SK-N-SH (cell line): Measurements from ENCODE around the gene CARD19. TPM values are rescaled to one million over a fixed set of nuclear protein-coding genes. Genes with fewer than 3 reads are reported as not detected.

Experiments used
- CTCF ChIA-PET: fragments of 300-600, 350-600 bp; formaldehyde crosslinking; extraction: SDS; loops from one replicate; lab custom pipeline; 2021; lab: Yijun Ruan, JAX
- POLR2A ChIA-PET: fragments of 350-600 bp; sonication (Branson Sonifier 250); formaldehyde crosslinking; extraction: SDS; loops from one replicate; lab custom pipeline; 2020; ENCODE audit warnings: antibody characterized with exemption, inconsistent platforms; lab: Yijun Ruan, JAX
- DNase-seq: peaks from one replicate; pipeline ENCODE4 v3.0.0; 2012
- H2AFZ ChIP-seq: fragments of 200-600 bp; sonication (generic); 2 replicates; pipeline ENCODE4 v1.8.1; 2016; ENCODE audit warnings: antibody characterized with exemption, mild to moderate bottlenecking, low read depth
- H3F3A ChIP-seq: fragments of 200-600 bp; sonication (generic); replicated peaks from 2 replicates; pipeline ENCODE3; 2016; ENCODE audit warnings: antibody characterized with exemption, mild to moderate bottlenecking; ENCODE audit not compliant: insufficient read depth
- H3K27ac ChIP-seq, 2 experiments: fragments of 200-500 bp in 1 of 2; fragments of 200-600 bp in 1 of 2; sonication (Bioruptor generic) in 1 of 2; sonication (generic), shearing (Covaris generic) in 1 of 2; 2 replicates each; pipeline versions ENCODE4 v1.5.1 to v1.6.1; 2014 to 2016; ENCODE audit warnings: low read depth in 2 of 2, inconsistent platforms in 1 of 2, low read length in 1 of 2, mild to moderate bottlenecking in 1 of 2, mixed read lengths in 1 of 2
- H3K27me3 ChIP-seq: fragments of 200-600 bp; sonication (generic), shearing (Covaris generic); 2 replicates; pipeline ENCODE4 v1.6.1; 2016; ENCODE audit warnings: mixed run types; ENCODE audit not compliant: insufficient read depth
- H3K36me3 ChIP-seq, 2 experiments: fragments of 200-500 bp in 1 of 2; fragments of 200-600 bp in 1 of 2; sonication (Bioruptor generic) in 1 of 2; sonication (generic) in 1 of 2; replicated peaks in 1 of 2; 2 replicates each; pipeline versions ENCODE3 to v1.5.1; 2014 to 2016; ENCODE audit warnings: low read length in 1 of 2, mild to moderate bottlenecking in 1 of 2; ENCODE audit not compliant: insufficient read depth in 2 of 2, control insufficient read depth in 1 of 2
- H3K4me1 ChIP-seq, 2 experiments: fragments of 200-500 bp in 1 of 2; fragments of 200-600 bp in 1 of 2; sonication (Bioruptor generic) in 1 of 2; sonication (generic), shearing (Covaris generic) in 1 of 2; 2 replicates each; pipeline versions ENCODE4 v1.5.1 to v1.6.1; 2014 to 2016; ENCODE audit warnings: low read depth in 1 of 2, low read length in 1 of 2, mixed run types in 1 of 2; ENCODE audit not compliant: insufficient read depth in 2 of 2, control insufficient read depth in 1 of 2
- H3K4me2 ChIP-seq: fragments of 200-600 bp; sonication (generic), shearing (Covaris generic); 2 replicates; pipeline ENCODE4 v1.6.1; 2017; ENCODE audit warnings: mixed run types
- H3K4me3 ChIP-seq, 2 experiments: fragments of 200-500 bp in 1 of 2; fragments of 200-600 bp in 1 of 2; sonication (Bioruptor generic) in 1 of 2; sonication (generic), shearing (Covaris generic) in 1 of 2; 2 replicates each; pipeline versions ENCODE4 v1.5.1 to v1.8.1; 2014 to 2016; ENCODE audit warnings: low read depth in 2 of 2, inconsistent platforms in 1 of 2, low read length in 1 of 2, mild to moderate bottlenecking in 1 of 2, mixed read lengths in 1 of 2, moderate library complexity in 1 of 2
- H3K79me2 ChIP-seq: fragments of 200-600 bp; sonication (generic); 2 replicates; pipeline ENCODE4 v1.8.1; 2017; ENCODE audit warnings: mild to moderate bottlenecking; ENCODE audit not compliant: insufficient read depth
- H3K9ac ChIP-seq: fragments of 200-600 bp; sonication (generic); 2 replicates; pipeline ENCODE4 v1.6.1; 2017; ENCODE audit warnings: mixed run types
- H3K9me2 ChIP-seq: fragments of 200-600 bp; sonication (generic); 2 replicates; pipeline ENCODE4 v1.6.1; 2017; ENCODE audit warnings: mixed run types
- H3K9me3 ChIP-seq: fragments of 200-600 bp; sonication (generic); 2 replicates; pipeline ENCODE4 v1.6.1; 2017; ENCODE audit warnings: mixed run types, mild to moderate bottlenecking, moderate library complexity
- H4K20me1 ChIP-seq: fragments of 200-600 bp; sonication (generic); 2 replicates; pipeline ENCODE4 v1.6.1; 2017; ENCODE audit warnings: mild to moderate bottlenecking, mixed run types; ENCODE audit not compliant: insufficient read depth
- CTCF ChIP-seq: fragments of 200-600 bp; sonication (generic); IDR thresholded peaks from 2 replicates; pipeline ENCODE4 v1.6.1; 2017; ENCODE audit warnings: antibody characterized with exemption, mild to moderate bottlenecking, moderate library complexity
- FOXJ3 ChIP-seq: sonication (generic); formaldehyde crosslinking; IDR thresholded peaks from 2 replicates; pipeline ENCODE4 v1.5.1; 2020; ENCODE audit warnings: mild to moderate bottlenecking, missing genetic modification reagents
- GABPA ChIP-seq: IDR thresholded peaks from 2 replicates; pipeline ENCODE4 v1.4.0; 2012; ENCODE audit warnings: low read depth, mild to moderate bottlenecking
- GATA2 ChIP-seq: sonication (generic); formaldehyde crosslinking; IDR thresholded peaks from 2 replicates; pipeline ENCODE4 v1.5.0; 2020; ENCODE audit warnings: mild to moderate bottlenecking, missing genetic modification reagents
- MXI1 ChIP-seq: IDR thresholded peaks from 2 replicates; pipeline ENCODE4 v1.6.1; 2012; ENCODE audit warnings: mild to moderate bottlenecking, low read depth, low read length, improper control_type of control experiment
- NFIC ChIP-seq: IDR thresholded peaks from 2 replicates; pipeline ENCODE4 v1.4.0; 2012; ENCODE audit warnings: borderline replicate concordance
- PBX3 ChIP-seq: IDR thresholded peaks from 2 replicates; pipeline ENCODE4; 2012
- POLR2AphosphoS5 ChIP-seq: IDR thresholded peaks from 2 replicates; pipeline ENCODE4 v1.6.1; 2012; ENCODE audit warnings: low read depth, low read length
- RAD21 ChIP-seq: IDR thresholded peaks from 2 replicates; pipeline ENCODE4 v1.6.1; 2012; ENCODE audit warnings: mild to moderate bottlenecking, low read length
- RXRA ChIP-seq: IDR thresholded peaks from 2 replicates; pipeline ENCODE4 v1.4.0; 2012; ENCODE audit warnings: low read depth, mild to moderate bottlenecking, borderline replicate concordance
- SIN3A ChIP-seq: IDR thresholded peaks from 2 replicates; pipeline ENCODE4 v1.6.1; 2012; ENCODE audit warnings: low read depth, mild to moderate bottlenecking, low read length, moderate library complexity, borderline replicate concordance
- SMC3 ChIP-seq: IDR thresholded peaks from 2 replicates; pipeline ENCODE4 v1.6.1; 2012; ENCODE audit warnings: low read depth, low read length, improper control_type of control experiment
- TAF1 ChIP-seq: IDR thresholded peaks from 2 replicates; pipeline ENCODE4 v1.6.1; 2012; ENCODE audit warnings: low read depth, mild to moderate bottlenecking, low read length, moderate library complexity, borderline replicate concordance
- TCF12 ChIP-seq: IDR thresholded peaks from 2 replicates; pipeline ENCODE4 v1.4.0; 2012
- WGBS: methylation state at CpG from one replicate; pipeline ENCODE4 v1.1.6; 2017; ENCODE audit warnings: low lambda C conversion rate; 5-methylcytosine and 5-hydroxymethylcytosine counted together
- polyA plus RNA-seq, 3 experiments: library from polyadenylated mRNA; depleted of rRNA; stranded (reverse); fragments of >200 nt; gene quantifications; 2 replicates each; pipeline ENCODE4 v1.2.3, GENCODE V29; 2012
- TF ChIP-seq, protein P1 (sequence below): IDR thresholded peaks from 2 replicates; pipeline ENCODE4 v1.4.0; 2012; ENCODE audit warnings: low read depth, borderline replicate concordance
- TF ChIP-seq, protein P2 (sequence below): IDR thresholded peaks from 2 replicates; pipeline ENCODE4 v1.4.0; 2012; ENCODE audit warnings: low read depth, borderline replicate concordance

CARD19 gene
- polyA plus RNA-seq, 1 of the 3 experiments (the other 2 are of a cell fraction): 165 TPM

GRCh38 chr9:93054758-93055704 lies 41.0 kb upstream of the CARD19 start:
- Histone ChIP-seq H3K4me3 (no peak overlapping the region), H3K9me2 (no peaks in the 10 kb centered on the region), H4K20me1 (no peaks in the 10 kb centered on the region), H2AFZ (no peak overlapping the region)
- TF ChIP-seq NFIC: no peak
- TF ChIP-seq POLR2AphosphoS5: no peak
- no peak for TF ChIP-seq GABPA
- TF ChIP-seq TCF12: no peak
- TF ChIP-seq FOXJ3 (CRISPR knock-in tag): no peak
- TF ChIP-seq CTCF: no peak
- TF ChIP-seq SIN3A: no peak
- TF ChIP-seq RAD21: no peak
- TF ChIP-seq SMC3: no peak
- TF ChIP-seq PBX3: no peak
- no peak for TF ChIP-seq RXRA
- TF ChIP-seq, all 33 proteins: peak for 0
- peaks cover 0 to 13% of the 10 kb centered on the region in 2 experiments; a peak in 1 of 4 replicates for H3K4me1 ChIP-seq
- no peaks in the 10 kb centered on the region for H3F3A ChIP-seq
- WGBS: 73% methylated on average over 6 of the region's 11 CpGs
- H3K27ac ChIP-seq: no peak overlapping the region
- H3K9ac ChIP-seq: no peak overlapping the region
- no peaks in the 10 kb centered on the region for H3K79me2 ChIP-seq
- ChIA-PET CTCF (interaction anchor here (0.8 to 1.1 kb wide), 2 partner anchors 52 to 958 kb away, joined by 3 read pairs; no protein-coding TSS in a partner anchor), POLR2A (no interaction called here)
- H3K36me3 ChIP-seq: no peaks in the 10 kb centered on the region
- H3K9me3 ChIP-seq: no peaks in the 10 kb centered on the region
- H3K4me2 ChIP-seq: no peak overlapping the region
- H3K27me3 ChIP-seq: no peaks in the 10 kb centered on the region
- no peak for DNase-seq

GRCh38 chr9:93057042-93057702 lies 38.8 kb upstream of the CARD19 start:
- Histone ChIP-seq H3K9me2 (no peaks in the 10 kb centered on the region), H3K9me3 (no peaks in the 10 kb centered on the region), H3K9ac (no peak overlapping the region), H2AFZ (no peak overlapping the region), H3F3A (no peaks in the 10 kb centered on the region), H3K27ac (no peak overlapping the region), H3K79me2 (no peaks in the 10 kb centered on the region), H3K4me2 (no peak overlapping the region), H3K4me1 (peaks cover 0 to 13% of the 10 kb centered on the region in 2 experiments; a peak in 1 of 4 replicates), H3K36me3 (no peaks in the 10 kb centered on the region), H4K20me1 (no peaks in the 10 kb centered on the region), H3K4me3 (no peak overlapping the region), H3K27me3 (no peaks in the 10 kb centered on the region)
- WGBS: 92% methylated on average over 7 of the region's 8 CpGs
- POLR2A ChIA-PET: no interaction called here
- CTCF ChIA-PET: no interaction called here
- DNase-seq: no peak
- TF ChIP-seq, protein P1, sequence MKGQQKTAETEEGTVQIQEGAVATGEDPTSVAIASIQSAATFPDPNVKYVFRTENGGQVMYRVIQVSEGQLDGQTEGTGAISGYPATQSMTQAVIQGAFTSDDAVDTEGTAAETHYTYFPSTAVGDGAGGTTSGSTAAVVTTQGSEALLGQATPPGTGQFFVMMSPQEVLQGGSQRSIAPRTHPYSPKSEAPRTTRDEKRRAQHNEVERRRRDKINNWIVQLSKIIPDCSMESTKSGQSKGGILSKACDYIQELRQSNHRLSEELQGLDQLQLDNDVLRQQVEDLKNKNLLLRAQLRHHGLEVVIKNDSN: no peak
- TF ChIP-seq FOXJ3 (CRISPR knock-in tag) (no peak), MXI1 (no peak), TAF1 (no peak), GATA2 (CRISPR knock-in tag) (no peak)
- TF ChIP-seq, protein P2, sequence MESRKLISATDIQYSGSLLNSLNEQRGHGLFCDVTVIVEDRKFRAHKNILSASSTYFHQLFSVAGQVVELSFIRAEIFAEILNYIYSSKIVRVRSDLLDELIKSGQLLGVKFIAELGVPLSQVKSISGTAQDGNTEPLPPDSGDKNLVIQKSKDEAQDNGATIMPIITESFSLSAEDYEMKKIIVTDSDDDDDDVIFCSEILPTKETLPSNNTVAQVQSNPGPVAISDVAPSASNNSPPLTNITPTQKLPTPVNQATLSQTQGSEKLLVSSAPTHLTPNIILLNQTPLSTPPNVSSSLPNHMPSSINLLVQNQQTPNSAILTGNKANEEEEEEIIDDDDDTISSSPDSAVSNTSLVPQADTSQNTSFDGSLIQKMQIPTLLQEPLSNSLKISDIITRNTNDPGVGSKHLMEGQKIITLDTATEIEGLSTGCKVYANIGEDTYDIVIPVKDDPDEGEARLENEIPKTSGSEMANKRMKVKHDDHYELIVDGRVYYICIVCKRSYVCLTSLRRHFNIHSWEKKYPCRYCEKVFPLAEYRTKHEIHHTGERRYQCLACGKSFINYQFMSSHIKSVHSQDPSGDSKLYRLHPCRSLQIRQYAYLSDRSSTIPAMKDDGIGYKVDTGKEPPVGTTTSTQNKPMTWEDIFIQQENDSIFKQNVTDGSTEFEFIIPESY: no peak
